GM19035 (cell line): ENCODE results near the gene GLIS1.

Experiments used
- ATAC-seq: cut with Tn5 transposase; IDR thresholded peaks from one replicate; pipeline ENCODE4 v1.9.1; 2021; ENCODE audit not compliant: unreplicated experiment

GLIS1 gene

GRCh38 chr1:53584777-53585107, 154.2 kb downstream of the GLIS1 start:
- no peak for ATAC-seq

- ATAC-seq = no peak
These were observed 154.8 kb downstream of the GLIS1 start for GRCh38 chr1:53583868-53584776.

- no peak for ATAC-seq
These were observed 155.7 kb downstream of the GLIS1 start for GRCh38 chr1:53583021-53583867.

- no peak for ATAC-seq
These were observed 156.5 kb downstream of the GLIS1 start for GRCh38 chr1:53582211-53583020.

GRCh38 chr1:53581476-53581875, 157.5 kb downstream of the GLIS1 start:
- ATAC-seq = no peak

- ATAC-seq = no peak
These were observed 158.1 kb downstream of the GLIS1 start for GRCh38 chr1:53580739-53581475.

- no peak for ATAC-seq
These were observed 159.0 kb downstream of the GLIS1 start for GRCh38 chr1:53580009-53580400.

GRCh38 chr1:53579221-53580008, 159.5 kb downstream of the GLIS1 start:
- ATAC-seq = no peak

- ATAC-seq = no peak
These were observed 160.6 kb downstream of the GLIS1 start for GRCh38 chr1:53578358-53578757.

GRCh38 chr1:53577761-53578100, 161.2 kb downstream of the GLIS1 start:
- ATAC-seq = no peak

GRCh38 chr1:53576866-53577760, 161.9 kb downstream of the GLIS1 start:
- no peak for ATAC-seq

- ATAC-seq = no peak
These were observed 162.6 kb downstream of the GLIS1 start for GRCh38 chr1:53576381-53576801.

- ATAC-seq = no peak
These were observed 163.0 kb downstream of the GLIS1 start for GRCh38 chr1:53575955-53576320.

GRCh38 chr1:53575141-53575954, 163.6 kb downstream of the GLIS1 start:
- no peak for ATAC-seq

GRCh38 chr1:53574621-53575020, 164.3 kb downstream of the GLIS1 start:
- ATAC-seq = no peak

GRCh38 chr1:53573931-53574330, 165.0 kb downstream of the GLIS1 start:
- ATAC-seq = no peak

GRCh38 chr1:53573522-53573921, 165.4 kb downstream of the GLIS1 start:
- no peak for ATAC-seq

- no peak for ATAC-seq
These were observed 166.2 kb downstream of the GLIS1 start for GRCh38 chr1:53572815-53573173.
